Measurements from ENCODE around the gene MAOB.

Gene MAOB

DNA sequence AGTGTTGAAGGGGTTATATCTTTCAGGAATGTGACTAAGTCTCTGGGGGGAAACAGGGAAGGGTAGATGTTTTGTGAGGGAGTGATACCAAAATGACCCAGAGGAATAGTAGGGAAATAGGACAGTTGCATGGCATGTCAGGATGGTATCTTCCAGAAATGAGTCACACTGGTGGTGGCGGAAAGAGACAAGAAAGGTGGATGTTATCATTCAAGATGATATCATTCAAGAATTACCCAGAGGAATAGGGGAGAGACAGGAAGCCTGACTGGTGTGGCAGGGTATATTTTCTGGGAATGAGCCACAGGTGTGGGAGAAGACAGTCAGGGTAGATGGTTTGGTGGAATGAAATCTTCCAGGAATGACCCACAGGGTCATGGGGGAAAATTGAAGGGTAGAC, 165.1 kb downstream of the MAOB start:
- no peak for DNase-seq

DNA sequence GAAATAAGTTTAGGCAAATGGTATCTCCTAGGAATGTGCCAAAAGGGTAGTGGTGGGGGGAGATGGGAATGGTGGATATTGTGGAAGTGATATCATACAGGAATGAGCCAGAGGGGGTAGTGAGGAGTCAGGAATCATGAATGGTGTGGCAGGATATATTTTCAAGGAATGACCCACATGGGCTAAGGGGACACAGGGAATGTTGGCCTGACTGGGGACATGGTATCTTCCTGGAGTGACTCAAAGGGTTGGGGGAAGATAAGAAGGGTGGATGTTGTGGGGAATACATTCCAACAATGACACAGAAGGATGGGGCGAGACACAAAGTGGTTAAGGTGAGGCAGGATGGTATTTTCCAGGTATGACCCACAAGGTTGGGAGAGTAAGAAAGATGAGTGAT, 165.6 kb downstream of the MAOB start:
- DNase-seq: no peak
